ENCODE measurements around the gene DLD. TPM values are rescaled to one million over a fixed set of nuclear protein-coding genes. Genes with fewer than 3 reads are reported as not detected.

Gene DLD
- total and polyA plus RNA-seq, 4 donors: 19.3 to 101 (median 80.2) TPM

- H3K4me3 ChIP-seq: no peak overlapping the region
- DNase-seq (no peak), ATAC-seq (ENCODE audit: insufficient read depth, low FRiP score) (no peak)
- peaks cover 2 to 4% (median 3%) of the 10 kb centered on the region in 5 donors for H3K4me1 ChIP-seq (ENCODE audit: control insufficient read depth in 5 of 5, insufficient read depth in 5 of 5, low read length in 5 of 5)
- H3K27ac ChIP-seq (ENCODE audit: low read depth in 1 of 2, low read length in 1 of 2): no peak overlapping the region
- WGBS, 2 donors: 82 to 90% methylated on average over 1 of the region's 1 CpG
- peaks cover 2 to 46% (median 15%) of the 10 kb centered on the region in 4 donors for H3K36me3 ChIP-seq (ENCODE audit: control insufficient read depth in 4 of 4, insufficient read depth in 4 of 4, low read length in 4 of 4)
- no peaks in the 10 kb centered on the region for H3K27me3 ChIP-seq (ENCODE audit: control insufficient read depth in 3 of 3, insufficient read depth in 3 of 3, low read length in 2 of 3)
- TF ChIP-seq CTCF (IDR thresholded peaks at IDR 0.05; ENCODE audit: control extremely low read depth, extremely low read depth): no peak
- H3K9ac ChIP-seq (ENCODE audit: insufficient read depth in 1 of 2, low read length in 2 of 2): no peak overlapping the region
- no peaks in the 10 kb centered on the region for H3K9me3 ChIP-seq (ENCODE audit: control insufficient read depth in 4 of 4, insufficient read depth in 3 of 4, low read length in 3 of 4)
Observed at GRCh38 chr7:107949443-107949935, 58.5 kb downstream of the DLD start.

- Histone ChIP-seq H3K4me3 (no peak overlapping the region), H3K27ac (ENCODE audit: low read depth in 1 of 2, low read length in 1 of 2) (peak overlapping the region in 1 of 2 donors; percentile 9), H3K9me3 (ENCODE audit: control insufficient read depth in 4 of 4, insufficient read depth in 3 of 4, low read length in 3 of 4) (no peaks in the 10 kb centered on the region), H3K27me3 (ENCODE audit: control insufficient read depth in 3 of 3, insufficient read depth in 3 of 3, low read length in 2 of 3) (no peaks in the 10 kb centered on the region), H3K9ac (ENCODE audit: insufficient read depth in 1 of 2, low read length in 2 of 2) (no peak overlapping the region), H3K4me1 (ENCODE audit: control insufficient read depth in 5 of 5, insufficient read depth in 5 of 5, low read length in 5 of 5) (peaks cover 2 to 4% (median 3%) of the 10 kb centered on the region in 5 donors), H3K36me3 (ENCODE audit: control insufficient read depth in 4 of 4, insufficient read depth in 4 of 4, low read length in 4 of 4) (peaks cover 2 to 47% (median 14%) of the 10 kb centered on the region in 4 donors)
- ATAC-seq (ENCODE audit: insufficient read depth, low FRiP score): peak; percentile 24
- WGBS, 2 donors: 75 to 85% methylated on average over 14 of the region's 14 CpGs
- no peak for TF ChIP-seq CTCF (IDR thresholded peaks at IDR 0.05; ENCODE audit: control extremely low read depth, extremely low read depth)
- DNase-seq: no peak
Observed at GRCh38 chr7:107951172-107951787, 60.3 kb downstream of the DLD start.

- 72 to 81% methylated on average over 9 of the region's 9 CpGs for WGBS, 2 donors
- TF ChIP-seq CTCF (IDR thresholded peaks at IDR 0.05; ENCODE audit: control extremely low read depth, extremely low read depth): no peak
- peaks cover 2 to 47% (median 14%) of the 10 kb centered on the region in 4 donors for H3K36me3 ChIP-seq (ENCODE audit: control insufficient read depth in 4 of 4, insufficient read depth in 4 of 4, low read length in 4 of 4)
- ATAC-seq (ENCODE audit: insufficient read depth, low FRiP score) (peak; percentile 7), DNase-seq (no peak)
- no peaks in the 10 kb centered on the region for H3K9me3 ChIP-seq (ENCODE audit: control insufficient read depth in 4 of 4, insufficient read depth in 3 of 4, low read length in 3 of 4)
- H3K9ac ChIP-seq (ENCODE audit: insufficient read depth in 1 of 2, low read length in 2 of 2): no peak overlapping the region
- no peaks in the 10 kb centered on the region for H3K27me3 ChIP-seq (ENCODE audit: control insufficient read depth in 3 of 3, insufficient read depth in 3 of 3, low read length in 2 of 3)
- H3K4me1 ChIP-seq (ENCODE audit: control insufficient read depth in 5 of 5, insufficient read depth in 5 of 5, low read length in 5 of 5): peaks cover 2 to 4% (median 3%) of the 10 kb centered on the region in 5 donors
- no peak overlapping the region for H3K4me3 ChIP-seq
- H3K27ac ChIP-seq (ENCODE audit: low read depth in 1 of 2, low read length in 1 of 2): peak overlapping the region in 1 of 2 donors; percentile 9
Observed at GRCh38 chr7:107951896-107952295, 60.9 kb downstream of the DLD start.

Measured in lung (tissue), 12 donors.